HPDE6-E6E7 (cell line): ENCODE data around the gene CENPVL1.
A peak's percentile ranks its signal among the peaks of the same experiment; 100 is the strongest.
"Not testable (repeated sequence)": the region's sequence is repeated elsewhere in the genome, so short reads cannot be mapped to it uniquely, and the experiment has no call there.

Experiments
- DNase-seq: peaks from one replicate; pipeline ENCODE4 v3.0.0; 2011; ENCODE audit warnings: missing footprints; ENCODE audit errors: extremely low spot score

CENPVL1 gene

DNA sequence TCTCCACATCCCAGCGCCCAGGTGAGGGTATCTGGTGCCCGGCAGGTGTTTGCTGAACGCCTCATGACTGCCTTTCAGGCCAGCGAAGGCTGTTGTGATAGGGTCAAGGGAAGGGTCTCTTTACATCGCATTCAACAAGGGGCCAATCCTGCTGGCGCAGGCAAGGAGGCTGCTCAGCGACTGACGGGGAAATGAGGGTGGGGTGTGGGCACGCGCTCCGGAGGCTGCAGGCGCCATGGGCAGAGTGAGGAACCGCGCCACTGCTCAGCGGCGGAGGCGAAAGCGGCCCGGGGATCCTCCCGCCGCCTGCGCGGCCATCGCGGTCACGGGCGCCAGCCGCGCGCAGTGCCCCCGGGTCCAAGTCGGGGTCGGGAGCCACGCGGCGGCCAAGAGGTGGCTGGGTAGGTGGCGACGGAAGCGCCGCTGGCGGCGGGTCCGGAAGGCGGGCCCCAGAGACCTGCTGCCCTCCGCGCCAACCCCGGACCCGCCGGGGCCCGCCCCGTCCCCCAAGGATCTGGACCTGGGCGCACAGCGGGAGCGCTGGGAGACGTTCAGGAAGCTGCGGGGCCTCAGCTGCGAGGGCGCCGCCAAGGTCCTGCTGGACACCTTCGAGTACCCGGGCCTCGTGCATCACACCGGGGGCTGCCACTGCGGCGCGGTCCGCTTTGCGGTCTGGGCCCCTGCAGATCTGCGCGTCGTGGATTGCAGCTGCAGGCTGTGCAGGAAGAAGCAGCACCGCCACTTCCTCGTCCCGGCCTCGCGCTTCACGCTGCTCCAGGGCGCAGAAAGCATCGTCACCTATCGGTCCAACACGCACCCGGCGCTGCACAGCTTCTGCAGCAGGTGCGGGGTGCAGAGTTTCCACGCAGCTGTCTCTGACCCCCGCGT lies at the start of gene CENPVL1:
Gene CENPVL1 (plus strand): TSS at position 236 of the 888 bp plus-strand sequence. CDS start 0 bp downstream, at position 236.
- DNase-seq, result not testable (repeated sequence)

DNA sequence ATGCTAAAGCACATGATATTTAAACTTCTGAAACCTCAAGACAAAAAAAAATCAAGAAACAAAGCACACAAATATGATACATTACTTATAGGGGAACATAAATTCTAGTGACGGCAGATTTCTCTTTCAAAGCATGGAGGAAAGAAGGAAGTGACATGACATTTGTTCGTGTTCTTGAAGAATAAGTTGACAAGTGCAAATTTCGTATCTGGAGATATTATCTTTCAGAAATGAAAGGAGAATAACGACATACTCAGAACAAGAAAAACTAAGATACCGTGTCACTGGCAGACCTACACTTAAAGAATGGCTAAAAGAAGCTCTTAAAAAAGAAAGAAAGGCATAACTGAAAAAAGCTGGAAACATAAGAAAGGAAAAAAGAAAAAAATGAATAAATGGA lies 44.3 kb upstream of the CENPVL1 start:
- DNase-seq, result no peak

DNA sequence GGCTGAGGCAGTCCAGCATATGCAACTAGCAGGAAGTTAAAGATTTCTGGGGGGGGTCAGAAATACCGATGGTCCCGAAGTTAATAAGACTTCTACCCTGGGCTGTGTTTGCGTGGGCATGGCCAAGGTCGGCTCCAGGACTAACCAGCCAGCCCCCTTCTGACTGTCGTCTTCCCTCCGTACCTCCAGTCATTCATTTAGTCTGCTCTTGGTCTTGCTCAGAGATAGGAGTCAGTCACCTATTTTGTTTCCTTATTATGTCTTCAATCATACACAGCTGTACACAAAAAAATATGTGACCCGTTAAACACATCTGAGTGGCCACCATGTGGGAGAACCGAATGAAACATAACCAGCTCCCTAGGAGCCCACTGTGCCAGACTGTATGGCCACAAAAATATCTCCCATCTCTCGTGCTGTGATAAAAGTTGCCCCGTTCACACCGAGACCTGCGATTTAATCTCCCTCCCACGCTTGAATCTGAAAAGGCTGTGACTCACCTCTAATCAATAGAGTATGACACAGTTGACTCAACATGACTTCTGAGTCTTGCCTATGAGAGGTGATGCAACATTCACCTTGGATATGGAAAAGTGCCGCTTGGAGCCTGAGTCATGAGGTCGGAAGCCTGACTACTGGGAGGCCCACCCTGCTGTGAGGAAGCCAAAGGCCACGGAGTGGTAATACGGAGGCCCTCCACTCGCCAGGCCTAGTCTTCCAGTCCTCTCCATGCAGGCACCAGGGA lies 30.5 kb upstream of the CENPVL1 start:
- not testable (repeated sequence) for DNase-seq

DNA sequence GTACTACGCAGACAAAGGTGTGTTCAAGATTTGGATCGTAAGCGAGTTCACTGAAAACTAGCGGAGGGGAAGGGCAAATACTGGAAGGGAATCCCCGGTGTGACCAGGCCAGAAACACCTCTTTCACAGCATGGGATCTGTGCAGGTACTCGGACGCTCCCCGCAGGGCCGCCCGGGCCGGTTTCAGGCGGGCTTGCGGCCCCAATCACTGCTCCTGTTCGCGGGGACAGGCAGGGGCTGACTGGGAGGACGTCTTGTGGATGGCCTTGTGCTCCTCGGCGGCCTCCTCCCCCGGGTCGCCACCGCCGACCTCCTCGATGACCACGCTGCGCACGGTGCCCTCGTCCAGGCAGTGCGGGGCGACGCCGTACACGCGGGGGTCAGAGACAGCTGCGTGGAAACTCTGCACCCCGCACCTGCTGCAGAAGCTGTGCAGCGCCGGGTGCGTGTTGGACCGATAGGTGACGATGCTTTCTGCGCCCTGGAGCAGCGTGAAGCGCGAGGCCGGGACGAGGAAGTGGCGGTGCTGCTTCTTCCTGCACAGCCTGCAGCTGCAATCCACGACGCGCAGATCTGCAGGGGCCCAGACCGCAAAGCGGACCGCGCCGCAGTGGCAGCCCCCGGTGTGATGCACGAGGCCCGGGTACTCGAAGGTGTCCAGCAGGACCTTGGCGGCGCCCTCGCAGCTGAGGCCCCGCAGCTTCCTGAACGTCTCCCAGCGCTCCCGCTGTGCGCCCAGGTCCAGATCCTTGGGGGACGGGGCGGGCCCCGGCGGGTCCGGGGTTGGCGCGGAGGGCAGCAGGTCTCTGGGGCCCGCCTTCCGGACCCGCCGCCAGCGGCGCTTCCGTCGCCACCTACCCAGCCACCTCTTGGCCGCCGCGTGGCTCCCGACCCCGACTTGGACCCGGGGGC lies 28.2 kb upstream of the CENPVL1 start:
- not testable (repeated sequence) for DNase-seq

DNA sequence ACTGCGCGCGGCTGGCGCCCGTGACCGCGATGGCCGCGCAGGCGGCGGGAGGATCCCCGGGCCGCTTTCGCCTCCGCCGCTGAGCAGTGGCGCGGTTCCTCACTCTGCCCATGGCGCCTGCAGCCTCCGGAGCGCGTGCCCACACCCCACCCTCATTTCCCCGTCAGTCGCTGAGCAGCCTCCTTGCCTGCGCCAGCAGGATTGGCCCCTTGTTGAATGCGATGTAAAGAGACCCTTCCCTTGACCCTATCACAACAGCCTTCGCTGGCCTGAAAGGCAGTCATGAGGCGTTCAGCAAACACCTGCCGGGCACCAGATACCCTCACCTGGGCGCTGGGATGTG lies 27.6 kb upstream of the CENPVL1 start, which contains the start of gene CENPVL2:
Gene CENPVL2 (minus strand): TSS at position 112 of the 343 bp plus-strand sequence. CDS start 0 bp downstream, at position 112.
- not testable (repeated sequence) for DNase-seq

DNA sequence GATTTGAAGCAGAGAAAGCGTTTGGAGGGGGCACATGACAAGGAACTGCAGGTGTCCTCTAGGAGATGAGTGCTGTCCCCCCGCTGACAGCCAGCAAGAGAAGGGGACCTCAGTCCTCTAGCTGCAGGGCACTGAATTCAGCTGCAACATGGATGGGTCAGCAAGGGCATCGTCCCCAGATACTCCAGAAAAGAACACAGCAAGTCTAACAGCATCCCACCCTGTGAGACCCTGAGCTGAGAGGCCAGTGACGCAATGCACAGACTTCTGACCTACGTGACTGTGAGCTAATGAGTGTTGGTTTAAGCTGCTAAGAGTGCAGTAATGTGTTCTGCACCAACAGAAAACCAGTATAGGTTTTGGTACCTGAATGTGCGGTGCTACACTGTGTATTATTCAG lies 16.1 kb upstream of the CENPVL1 start:
- DNase-seq, result no peak

DNA sequence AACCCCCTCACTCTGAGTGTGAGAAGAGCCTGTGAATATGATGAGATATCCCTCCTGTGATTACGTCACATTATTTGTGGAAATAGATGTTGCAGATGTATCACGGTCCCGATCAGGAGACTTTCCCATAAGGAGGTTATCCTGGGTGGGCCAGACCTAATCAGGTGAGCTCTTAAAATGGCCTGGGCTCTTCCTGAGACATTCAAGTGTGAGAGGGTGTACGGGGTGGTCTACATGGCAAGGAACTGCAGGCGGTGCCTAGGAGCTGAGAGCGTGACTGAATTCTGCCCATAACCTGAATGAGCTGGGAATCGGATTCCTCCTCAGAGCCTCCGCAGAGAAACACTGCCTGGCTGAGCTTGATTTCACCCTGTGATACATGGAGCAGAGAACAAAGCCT lies 12.9 kb upstream of the CENPVL1 start:
- no peak for DNase-seq

DNA sequence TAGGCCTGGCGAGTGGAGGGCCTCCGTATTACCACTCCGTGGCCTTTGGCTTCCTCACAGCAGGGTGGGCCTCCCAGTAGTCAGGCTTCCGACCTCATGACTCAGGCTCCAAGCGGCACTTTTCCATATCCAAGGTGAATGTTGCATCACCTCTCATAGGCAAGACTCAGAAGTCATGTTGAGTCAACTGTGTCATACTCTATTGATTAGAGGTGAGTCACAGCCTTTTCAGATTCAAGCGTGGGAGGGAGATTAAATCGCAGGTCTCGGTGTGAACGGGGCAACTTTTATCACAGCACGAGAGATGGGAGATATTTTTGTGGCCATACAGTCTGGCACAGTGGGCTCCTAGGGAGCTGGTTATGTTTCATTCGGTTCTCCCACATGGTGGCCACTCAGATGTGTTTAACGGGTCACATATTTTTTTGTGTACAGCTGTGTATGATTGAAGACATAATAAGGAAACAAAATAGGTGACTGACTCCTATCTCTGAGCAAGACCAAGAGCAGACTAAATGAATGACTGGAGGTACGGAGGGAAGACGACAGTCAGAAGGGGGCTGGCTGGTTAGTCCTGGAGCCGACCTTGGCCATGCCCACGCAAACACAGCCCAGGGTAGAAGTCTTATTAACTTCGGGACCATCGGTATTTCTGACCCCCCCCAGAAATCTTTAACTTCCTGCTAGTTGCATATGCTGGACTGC lies 2.8 kb downstream of the CENPVL1 start:
- not testable (repeated sequence) for DNase-seq

DNA sequence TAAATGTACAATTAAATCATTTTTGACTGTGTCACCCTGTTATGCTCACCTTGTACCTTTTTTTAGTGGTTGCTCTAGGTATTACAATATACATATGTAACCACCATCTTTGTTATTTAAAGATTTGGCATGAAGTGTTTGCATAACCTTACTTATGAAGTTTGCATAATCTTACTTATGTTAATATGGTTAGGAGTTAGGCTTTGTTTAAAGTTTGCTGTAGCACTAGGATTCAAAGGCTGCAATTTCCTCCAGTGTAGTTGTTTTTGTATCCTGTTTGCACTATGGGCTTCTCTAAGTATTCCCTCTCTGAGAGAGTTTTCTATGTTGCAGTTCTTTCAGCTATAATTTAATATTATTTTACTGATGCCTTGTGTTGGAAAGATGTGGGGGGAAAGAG lies 17.9 kb downstream of the CENPVL1 start:
- no peak for DNase-seq

DNA sequence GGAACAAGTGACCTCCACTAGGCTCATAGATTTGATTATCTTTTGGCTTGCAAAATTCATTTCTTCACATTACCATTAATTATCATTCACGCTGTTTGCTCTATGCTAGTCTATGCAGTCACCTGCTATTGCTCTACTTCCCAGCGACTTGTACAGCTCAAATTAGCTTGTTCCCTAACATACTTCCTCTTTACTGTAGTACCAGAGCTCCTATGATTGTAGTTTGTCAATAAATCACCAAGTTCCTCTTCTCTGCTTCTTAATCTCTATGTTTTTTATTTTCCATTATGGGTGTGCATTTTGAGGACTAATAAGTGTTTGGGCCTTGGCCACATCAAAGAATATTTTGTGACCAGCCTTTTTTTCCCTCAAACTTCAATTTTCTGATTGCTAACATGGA lies 26.8 kb downstream of the CENPVL1 start:
- no peak for DNase-seq

DNA sequence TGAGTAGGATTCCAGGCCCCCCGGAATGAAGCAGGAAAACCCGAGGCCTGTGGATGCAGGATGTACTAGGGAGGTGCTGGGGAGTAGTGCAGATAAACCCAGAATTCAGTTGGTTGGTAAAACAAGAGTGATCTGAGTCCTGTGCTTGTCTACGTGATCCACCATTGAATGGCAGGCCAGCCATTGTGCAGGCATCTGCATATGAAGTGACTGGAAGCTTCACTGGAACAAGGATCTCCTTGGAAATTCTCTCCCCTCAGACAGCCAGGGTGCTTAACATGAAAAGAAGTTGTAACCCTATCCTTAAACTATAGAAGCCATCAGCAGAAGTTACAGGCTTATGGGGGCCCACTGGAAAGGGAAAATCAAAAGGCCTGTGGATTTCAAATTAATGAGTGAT lies 32.3 kb downstream of the CENPVL1 start:
- DNase-seq, result no peak

DNA sequence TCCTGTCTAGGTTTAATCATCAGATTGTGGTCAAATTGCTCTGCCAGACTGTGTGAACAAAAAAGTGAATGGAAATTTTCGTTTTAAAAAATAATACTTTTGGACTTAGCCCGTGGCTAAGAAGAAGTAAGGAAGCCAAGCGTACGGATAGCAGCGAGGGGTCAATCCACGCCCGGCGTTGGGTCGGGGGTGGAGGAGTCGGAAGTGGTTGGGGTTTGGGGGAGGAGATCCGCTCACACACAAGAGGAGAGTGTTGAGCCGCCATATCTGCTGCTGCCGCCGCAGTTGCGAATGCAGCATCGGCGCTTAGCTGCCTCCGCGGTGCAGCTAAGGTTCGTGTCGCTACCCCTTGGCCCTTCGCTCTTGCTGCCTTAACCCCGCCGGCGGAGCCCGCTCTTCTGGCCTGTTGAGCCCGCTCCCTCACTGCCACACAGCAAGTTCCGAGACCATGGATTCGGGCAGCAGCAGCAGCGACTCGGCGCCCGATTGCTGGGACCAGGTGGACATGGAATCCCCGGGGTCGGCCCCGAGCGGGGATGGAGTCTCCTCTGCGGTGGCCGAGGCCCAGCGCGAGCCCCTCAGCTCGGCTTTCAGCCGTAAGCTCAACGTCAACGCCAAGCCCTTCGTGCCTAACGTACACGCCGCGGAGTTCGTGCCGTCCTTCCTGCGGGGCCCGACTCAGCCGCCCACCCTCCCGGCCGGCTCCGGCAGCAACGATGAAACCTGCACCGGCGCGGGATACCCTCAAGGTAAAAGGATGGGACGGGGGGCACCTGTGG lies 33.1 kb downstream of the CENPVL1 start, which contains the start of gene GSPT2:
Gene GSPT2 (plus strand): TSS at position 264 of the 779 bp plus-strand sequence. CDS start 185 bp downstream, at position 449.
- peak; percentile 11 for DNase-seq

DNA sequence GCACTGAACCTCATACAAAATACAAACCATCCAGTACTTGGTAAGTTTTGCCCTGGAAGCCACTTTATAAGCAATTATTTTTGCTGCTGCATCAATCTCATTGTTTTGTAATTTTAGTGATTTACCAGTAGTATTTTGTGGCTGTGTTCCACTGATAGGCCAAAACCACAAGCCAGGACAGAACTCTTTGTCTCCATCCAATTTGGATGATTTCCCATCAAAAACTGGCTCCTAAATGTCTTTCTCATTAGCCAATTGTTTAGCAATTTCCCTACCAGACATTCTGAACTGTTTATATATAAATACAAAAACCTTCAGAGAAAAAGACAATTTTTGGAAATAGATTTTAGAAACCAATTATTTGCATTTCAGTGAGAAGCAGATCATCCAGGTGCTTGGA lies 37.4 kb downstream of the CENPVL1 start:
- no peak for DNase-seq

DNA sequence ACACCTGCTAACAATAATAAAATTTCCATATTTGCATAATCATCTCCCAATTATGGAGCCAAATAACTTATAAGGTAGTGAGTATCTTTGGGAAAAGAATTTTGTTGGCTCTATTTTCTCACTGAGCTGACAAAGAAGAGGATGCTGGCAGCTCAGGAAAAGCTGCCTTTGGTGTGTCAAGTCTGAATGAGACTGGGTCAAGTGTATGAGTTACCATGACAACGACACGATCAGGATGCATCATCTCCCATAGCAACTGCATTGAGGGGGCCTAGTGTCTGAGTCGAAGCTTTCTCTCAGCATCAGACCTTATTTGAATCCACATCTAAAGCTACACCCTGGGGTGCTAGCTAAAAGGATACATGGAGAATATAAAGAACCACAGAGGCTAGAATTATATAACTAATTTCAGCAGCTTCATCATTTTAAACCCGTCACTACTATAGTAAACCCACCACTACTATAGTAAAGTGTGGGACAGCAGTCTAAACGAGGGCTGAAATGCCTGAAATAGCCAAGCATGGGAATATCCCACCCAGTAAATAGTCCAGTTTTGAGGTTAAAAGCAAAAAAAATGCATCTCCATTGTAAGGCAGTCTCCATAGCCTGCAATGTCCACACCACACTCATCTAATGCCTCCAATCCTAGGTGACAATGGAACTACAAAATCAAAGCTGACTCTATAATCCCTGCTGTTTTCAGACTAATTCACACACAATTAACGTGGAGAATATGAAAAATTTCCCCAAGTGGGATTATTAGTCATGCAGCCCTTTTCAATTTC lies 48.9 kb downstream of the CENPVL1 start:
- DNase-seq, result no peak

DNA sequence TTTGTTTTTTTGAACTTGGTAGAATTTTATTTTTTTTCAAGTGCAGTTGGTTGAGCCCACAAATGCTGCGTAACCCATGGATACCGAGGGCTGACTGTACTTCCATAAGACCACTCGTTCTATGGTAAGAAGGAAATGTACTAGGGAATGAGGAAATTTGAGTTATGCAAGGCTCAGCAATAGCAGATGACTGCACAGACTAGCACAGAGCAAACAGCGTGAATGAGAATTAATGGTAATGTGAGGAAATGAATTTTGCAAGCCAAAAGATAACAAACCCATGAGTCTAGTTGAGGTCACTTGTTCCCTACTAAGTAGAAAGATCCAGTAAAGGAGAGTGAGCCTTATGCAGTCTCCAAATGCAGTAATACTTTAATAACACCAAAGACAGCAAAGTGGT lies 50.3 kb downstream of the CENPVL1 start:
- no peak for DNase-seq
